GM12892 (cell line): ENCODE results near the gene TNFRSF17.

Experiments
- POLR2A ChIP-seq: IDR thresholded peaks from 2 replicates; pipeline ENCODE4 v1.6.1; 2011; ENCODE audit warnings: low read depth, low read length, control low read depth
- POLR2AphosphoS5 ChIP-seq: IDR thresholded peaks from 2 replicates; pipeline ENCODE4 v1.6.1; 2011; ENCODE audit warnings: low read depth, low read length, control low read depth
- TAF1 ChIP-seq: IDR thresholded peaks from 2 replicates; pipeline ENCODE4 v1.6.1; 2011; ENCODE audit warnings: low read depth, mild to moderate bottlenecking, control low read depth, low read length, borderline replicate concordance

DNA sequence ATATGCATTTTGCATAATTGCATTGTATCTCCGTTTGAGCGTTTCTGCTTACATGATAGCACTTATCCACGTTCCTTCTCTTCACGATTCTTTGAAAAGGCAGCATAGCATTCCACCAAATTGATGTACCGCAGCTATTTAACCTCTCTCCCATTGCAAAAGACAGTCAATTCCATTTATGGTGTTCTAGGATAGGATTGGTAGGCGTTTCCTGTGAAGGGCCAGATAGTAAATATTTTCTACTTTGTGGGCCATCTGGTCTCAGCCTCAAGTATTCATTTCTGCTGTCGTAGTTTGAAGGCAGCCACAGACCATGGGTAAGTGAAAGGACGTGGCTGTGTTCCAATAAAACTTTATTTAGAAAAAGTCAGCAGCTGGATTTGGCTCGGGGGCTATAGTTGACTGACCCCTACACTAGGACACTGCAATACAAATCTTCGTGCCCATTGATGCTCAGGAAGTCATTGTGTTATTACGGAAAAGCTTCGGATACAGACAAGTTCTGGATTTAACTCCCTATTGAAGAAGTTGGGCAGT is 21.6 kb downstream of the TNFRSF17 start:
- TF ChIP-seq POLR2A (no peak), TAF1 (no peak), POLR2AphosphoS5 (no peak)
